Common myeloid progenitor, CD34-positive (primary cell): ENCODE measurements around the gene RGS11.
A peak's percentile ranks its signal among the peaks of the same experiment; 100 is the strongest.
"Not testable (repeated sequence)": the region's sequence is repeated elsewhere in the genome, so short reads cannot be mapped to it uniquely, and the experiment has no call there.

Experiments used
- CTCF ChIA-PET: fragments of 350-600 bp; sonication (Branson Sonifier 250); formaldehyde crosslinking; loops from one replicate; lab custom pipeline; 2021; ENCODE audit warnings: antibody characterized with exemption; lab: Charles Lee
- POLR2A ChIA-PET: fragments of 350-600 bp; sonication (Branson Sonifier 250); formaldehyde crosslinking; loops from one replicate; lab custom pipeline; 2021; ENCODE audit warnings: antibody characterized with exemption; lab: Charles Lee
- DNase-seq, 3 donors: peaks; one replicate each; pipeline versions ENCODE4 v3.0.0 to v3.0.0-alpha.2; 2013
- H3K27ac ChIP-seq, 2 experiments: 1 replicate in 1 of 2; 2 replicates in 1 of 2; pipeline ENCODE4 v1.7.0; 2013; ENCODE audit warnings: inconsistent platforms in 2 of 2, low read length in 2 of 2, mild to moderate bottlenecking in 2 of 2, low read depth in 1 of 2, moderate library complexity in 1 of 2; ENCODE audit not compliant: severe bottlenecking in 2 of 2, insufficient read depth in 1 of 2, poor library complexity in 1 of 2
- H3K27me3 ChIP-seq, 5 experiments: replicated peaks in 2 of 5; 1 replicate in 3 of 5; 2 replicates in 2 of 5; pipeline versions ENCODE4 v1.6.1 to v1.7.0; 2013; ENCODE audit warnings: low read length in 4 of 5, mild to moderate bottlenecking in 2 of 5, moderate library complexity in 2 of 5, inconsistent platforms in 1 of 5; ENCODE audit not compliant: insufficient read depth in 5 of 5, control insufficient read depth in 4 of 5
- H3K36me3 ChIP-seq, 4 experiments: 1 replicate in 2 of 4; 2 replicates in 2 of 4; pipeline versions ENCODE4 v1.6.1 to v1.7.0; 2013; ENCODE audit warnings: low read length in 3 of 4, control low read depth in 1 of 4, mild to moderate bottlenecking in 1 of 4; ENCODE audit not compliant: control insufficient read depth in 4 of 4, insufficient read depth in 4 of 4
- H3K4me1 ChIP-seq, 4 experiments: 1 replicate in 3 of 4; 2 replicates in 1 of 4; pipeline versions ENCODE4 v1.6.1 to v1.7.1; 2013; ENCODE audit warnings: low read length in 3 of 4, mild to moderate bottlenecking in 3 of 4, control low read depth in 1 of 4, inconsistent platforms in 1 of 4, moderate library complexity in 1 of 4; ENCODE audit not compliant: control insufficient read depth in 4 of 4, insufficient read depth in 4 of 4; ENCODE audit errors: control extremely low read depth in 1 of 4
- H3K4me3 ChIP-seq, 7 experiments: 1 replicate in 4 of 7; 2 replicates in 3 of 7; pipeline versions ENCODE4 v1.5.1 to v1.7.0; 2013; ENCODE audit warnings: mild to moderate bottlenecking in 7 of 7, low read length in 6 of 7, moderate library complexity in 6 of 7, inconsistent platforms in 2 of 7, low read depth in 2 of 7, control low read depth in 1 of 7; ENCODE audit not compliant: insufficient read depth in 4 of 7, control insufficient read depth in 1 of 7; ENCODE audit errors: extremely low read depth in 1 of 7
- H3K9me3 ChIP-seq, 5 experiments: 1 replicate in 4 of 5; 2 replicates in 1 of 5; pipeline versions ENCODE4 v1.6.1 to v1.7.1; 2013; ENCODE audit warnings: low read length in 4 of 5, mild to moderate bottlenecking in 2 of 5, inconsistent platforms in 1 of 5, low read depth in 1 of 5, moderate library complexity in 1 of 5; ENCODE audit not compliant: control insufficient read depth in 4 of 5, insufficient read depth in 2 of 5; ENCODE audit errors: control extremely low read depth in 1 of 5
- WGBS: methylation state at CpG from one replicate; pipeline ENCODE4 v1.1.5; 2013; ENCODE audit not compliant: insufficient coverage; 5-methylcytosine and 5-hydroxymethylcytosine counted together

RGS11 gene

GRCh38 chr16:258091-258490 is 17.7 kb downstream of the RGS11 start:
- H3K4me3 ChIP-seq, DNase-seq, CTCF ChIA-PET, H3K9me3 ChIP-seq, H3K27ac ChIP-seq, H3K27me3 ChIP-seq: not testable (repeated sequence)
- H3K4me1 ChIP-seq: peaks cover 0 to 17% (median 12%) of the 10 kb centered on the region in 4 experiments
- POLR2A ChIA-PET: interaction anchor here (0.6 kb wide), 1 partner anchor 19 kb away, joined by 3 read pairs; no protein-coding TSS in a partner anchor
- WGBS: 80% methylated on average over 1 of the region's 13 CpGs
- H3K36me3 ChIP-seq: peaks cover 0 to 61% (median 27%) of the 10 kb centered on the region in 4 experiments

- peaks cover 0 to 41% (median 13%) of the 10 kb centered on the region in 4 experiments for H3K36me3 ChIP-seq
- no peak for DNase-seq
- H3K27me3 ChIP-seq: no peaks in the 10 kb centered on the region
- H3K4me1 ChIP-seq: peaks cover 0 to 31% (median 22%) of the 10 kb centered on the region in 4 experiments
- WGBS: no CpG with 5 or more reads among the region's 6 CpGs
- no peak overlapping the region for H3K4me3 ChIP-seq
- ChIA-PET POLR2A (interaction anchor here (1.1 kb wide), 1 partner anchor 20 kb away, joined by 3 read pairs; the partner anchor contains the start of gene FAM234A), CTCF (interaction anchor here (1.2 to 3.4 kb wide), 2 partner anchors 12 to 20 kb away, joined by 3 to 13 read pairs; partner anchors contain the start of gene FAM234A)
- H3K27ac ChIP-seq: no peak overlapping the region
- no peaks in the 10 kb centered on the region for H3K9me3 ChIP-seq
Observed at GRCh38 chr16:255183-255582, 20.6 kb downstream of the RGS11 start.

- 98% methylated on average over 25 of the region's 25 CpGs for WGBS
- peaks cover 0 to 30% (median 20%) of the 10 kb centered on the region in 4 experiments for H3K4me1 ChIP-seq
- CTCF ChIA-PET: interaction anchor here (1.0 to 3.4 kb wide), 3 partner anchors 9 to 20 kb away, joined by 3 to 13 read pairs (median 3); partner anchors contain the start of gene FAM234A
- H3K9me3 ChIP-seq: no peaks in the 10 kb centered on the region
- H3K27ac ChIP-seq: no peak overlapping the region
- peaks cover 0 to 38% (median 12%) of the 10 kb centered on the region in 4 experiments for H3K36me3 ChIP-seq
- H3K4me3 ChIP-seq: no peak overlapping the region
- H3K27me3 ChIP-seq: no peaks in the 10 kb centered on the region
- POLR2A ChIA-PET: interaction anchor here (0.5 to 1.1 kb wide), 2 partner anchors 20 to 29 kb away, joined by 3 read pairs; partner anchors contain the start of gene FAM234A
- no peak for DNase-seq
Observed at GRCh38 chr16:254461-254860, 21.3 kb downstream of the RGS11 start.

- 63% methylated on average over 5 of the region's 6 CpGs for WGBS
- H3K9me3 ChIP-seq: no peaks in the 10 kb centered on the region
- H3K27me3 ChIP-seq: no peaks in the 10 kb centered on the region
- DNase-seq: peak in 1 of 3 donors; percentile 33
- no peak overlapping the region for H3K4me3 ChIP-seq
- ChIA-PET POLR2A (interaction anchor here (0.5 to 1.1 kb wide), 2 partner anchors 19 to 28 kb away, joined by 3 read pairs; partner anchors contain the start of gene FAM234A), CTCF (interaction anchor here (1.0 to 3.4 kb wide), 3 partner anchors 10 to 19 kb away, joined by 3 to 13 read pairs (median 4); partner anchors contain the start of gene FAM234A)
- H3K36me3 ChIP-seq: peaks cover 0 to 37% (median 15%) of the 10 kb centered on the region in 4 experiments
- H3K27ac ChIP-seq: no peak overlapping the region
- H3K4me1 ChIP-seq: peaks cover 0 to 26% (median 19%) of the 10 kb centered on the region in 4 experiments
Observed at GRCh38 chr16:253833-254232, 21.9 kb downstream of the RGS11 start.

- 23% methylated on average over 18 of the region's 30 CpGs for WGBS
Observed at GRCh38 chr16:252366-253337, 23.1 kb downstream of the RGS11 start.

GRCh38 chr16:249431-249830 is 26.3 kb downstream of the RGS11 start:
- no peak overlapping the region for H3K4me3 ChIP-seq
- H3K9me3 ChIP-seq: no peaks in the 10 kb centered on the region
- WGBS: 98% methylated on average over 11 of the region's 12 CpGs
- no peak overlapping the region for H3K27ac ChIP-seq
- no peaks in the 10 kb centered on the region for H3K27me3 ChIP-seq
- ChIA-PET POLR2A (interaction anchor here (0.7 kb wide), 2 partner anchors 15 to 238 kb away, joined by 3 read pairs; partner anchors contain the start of gene FAM234A), CTCF (interaction anchor here (2.5 kb wide), 1 partner anchor 14 kb away, joined by 7 read pairs; the partner anchor contains the start of gene FAM234A)
- peaks cover 0 to 28% (median 22%) of the 10 kb centered on the region in 4 experiments for H3K4me1 ChIP-seq
- peaks cover 0 to 14% (median 8%) of the 10 kb centered on the region in 4 experiments for H3K36me3 ChIP-seq
- DNase-seq: no peak

More at GRCh38 chr16:252366-253337, 23.1 kb downstream of the RGS11 start:
- Histone ChIP-seq H3K4me3 (peak overlapping the region in 6 of 7 experiments; percentile 23 to 77 (median 60)), H3K27me3 (no peaks in the 10 kb centered on the region), H3K27ac (peak overlapping the region; percentile 79 to 80), H3K4me1 (peaks cover 0 to 26% (median 19%) of the 10 kb centered on the region in 4 experiments), H3K9me3 (no peaks in the 10 kb centered on the region), H3K36me3 (peaks cover 0 to 37% (median 15%) of the 10 kb centered on the region in 4 experiments)
- DNase-seq: peak; percentile 36 to 82 (median 73)
- CTCF ChIA-PET: interaction anchor here (0.8 to 3.4 kb wide), 4 partner anchors 8 to 146 kb away, joined by 3 to 13 read pairs (median 4); partner anchors contain the start of gene FAM234A
- POLR2A ChIA-PET: interaction anchor here (0.5 to 1.0 kb wide), 2 partner anchors 17 to 1375 kb away, joined by 3 read pairs; no protein-coding TSS in a partner anchor
